Loucy (cell line): Measurements from ENCODE around the gene SH2D1B.

Experiments
- CTCF ChIP-seq: fragments of 200-600 bp; sonication (generic); conservative IDR thresholded peaks from 2 replicates; pipeline ENCODE4 v1.5.1; 2014; ENCODE audit warnings: mild to moderate bottlenecking, antibody characterized with exemption, low read length
- EZH2phosphoT487 ChIP-seq: fragments of 200-600 bp; IDR thresholded peaks from 2 replicates; pipeline ENCODE4 v1.6.1; 2018; ENCODE audit warnings: antibody characterized with exemption, mild to moderate bottlenecking, moderate library complexity, borderline replicate concordance

- TF ChIP-seq CTCF (no peak), EZH2phosphoT487 (no peak)
Measured at GRCh38 chr1:162444903-162445302, 33.0 kb upstream of the SH2D1B start.
